Activated naive CD4-positive, alpha-beta T cell (primary cell): ENCODE results near the gene C1QTNF12.

ENCODE experiments used
- DNase-seq, 4 experiments: peaks; one replicate each; lab custom pipeline; 2025; lab: John Stamatoyannopoulos, UW

The C1QTNF12 gene

DNA sequence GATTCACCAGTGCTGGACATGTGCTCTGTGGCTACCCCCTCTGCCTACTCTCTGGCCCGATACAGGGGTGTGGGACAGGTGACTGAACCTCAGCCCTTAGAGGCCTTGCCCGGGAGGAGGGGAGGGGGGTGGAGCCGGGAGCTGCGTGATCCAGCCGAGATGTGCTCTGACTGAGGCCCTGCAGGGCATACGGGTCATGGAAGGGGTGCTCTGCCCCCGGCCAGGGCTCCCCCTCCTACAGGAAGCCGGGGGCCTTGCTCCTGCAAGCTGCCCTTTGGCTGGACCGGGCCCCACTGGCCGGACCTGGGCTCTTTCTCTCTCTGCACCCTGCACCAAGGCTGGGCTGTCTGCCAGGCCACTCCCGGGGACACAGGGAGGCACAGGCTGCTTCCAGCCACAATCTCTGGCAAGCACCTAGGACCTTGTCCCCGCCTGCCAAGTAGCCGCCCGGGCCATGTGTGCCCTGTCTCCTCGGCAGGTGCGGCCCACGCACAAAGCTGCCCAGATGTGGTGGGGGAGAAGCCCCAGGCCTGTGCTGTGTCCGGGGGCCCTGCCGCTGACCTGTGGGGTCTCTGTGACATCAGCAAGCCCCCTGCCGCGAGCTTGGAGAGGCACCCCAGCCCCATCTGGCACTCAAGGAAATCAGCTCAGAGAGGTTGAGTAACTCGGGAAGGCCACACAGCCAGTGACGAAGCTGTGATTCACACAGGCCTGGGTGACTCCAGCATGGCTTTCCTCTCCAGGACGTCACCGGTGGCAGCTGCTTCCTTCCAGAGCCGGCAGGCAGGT is 35.2 kb upstream of the C1QTNF12 start:
- no peak for DNase-seq

DNA sequence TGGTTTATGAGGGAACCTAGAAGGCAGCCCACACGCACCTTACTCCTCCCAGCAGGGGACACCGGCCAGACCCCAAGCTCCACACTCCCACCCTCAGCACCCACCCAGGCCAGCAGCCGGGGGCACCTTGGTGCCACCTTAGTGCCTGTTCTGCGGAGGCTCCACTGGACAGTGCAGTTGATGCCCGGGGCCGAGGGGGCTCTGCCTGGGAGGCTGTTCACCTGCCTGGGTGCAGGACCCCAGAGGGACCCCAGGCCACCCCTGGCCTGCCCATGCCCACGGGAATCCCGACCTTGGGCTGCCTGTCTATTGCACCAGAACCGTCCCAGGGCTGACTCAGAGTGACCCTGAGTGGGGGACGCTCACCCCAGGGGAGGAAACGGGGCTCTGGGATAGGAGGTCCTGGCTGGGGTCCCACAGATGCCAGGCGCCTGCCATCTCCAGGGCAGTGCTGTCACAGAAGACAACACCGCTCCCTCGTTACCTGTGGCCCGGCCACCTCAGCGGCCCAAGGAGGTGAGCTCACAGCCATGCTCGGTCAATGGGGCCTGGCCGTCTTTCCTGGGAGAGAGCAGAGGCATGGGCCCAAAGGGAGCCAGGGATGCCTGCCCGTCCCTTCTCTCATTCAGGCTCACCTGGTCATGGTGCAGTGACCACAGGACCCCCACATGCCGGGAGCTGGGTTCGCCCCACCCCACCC is 34.4 kb upstream of the C1QTNF12 start:
- DNase-seq: no peak

DNA sequence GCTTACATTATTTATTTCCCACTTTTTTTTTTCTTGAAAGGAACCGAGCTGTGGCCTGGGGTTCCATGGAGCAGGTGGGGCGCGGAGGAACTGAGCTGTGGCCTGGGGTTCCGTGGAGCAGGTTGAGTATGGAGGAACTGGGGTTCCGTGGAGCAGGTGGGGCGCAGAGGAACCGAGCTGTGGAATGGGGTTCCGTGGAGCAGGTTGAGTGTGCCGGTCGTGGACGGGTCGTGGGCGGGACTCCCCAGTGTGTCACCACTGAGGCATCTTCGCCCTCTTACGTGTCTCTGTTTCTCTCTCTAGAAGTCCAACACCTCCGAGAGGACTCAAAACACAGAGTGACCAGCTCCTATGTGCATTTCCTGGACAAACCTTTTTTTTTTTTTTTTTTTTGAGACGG is 32.5 kb upstream of the C1QTNF12 start:
- no peak for DNase-seq

DNA sequence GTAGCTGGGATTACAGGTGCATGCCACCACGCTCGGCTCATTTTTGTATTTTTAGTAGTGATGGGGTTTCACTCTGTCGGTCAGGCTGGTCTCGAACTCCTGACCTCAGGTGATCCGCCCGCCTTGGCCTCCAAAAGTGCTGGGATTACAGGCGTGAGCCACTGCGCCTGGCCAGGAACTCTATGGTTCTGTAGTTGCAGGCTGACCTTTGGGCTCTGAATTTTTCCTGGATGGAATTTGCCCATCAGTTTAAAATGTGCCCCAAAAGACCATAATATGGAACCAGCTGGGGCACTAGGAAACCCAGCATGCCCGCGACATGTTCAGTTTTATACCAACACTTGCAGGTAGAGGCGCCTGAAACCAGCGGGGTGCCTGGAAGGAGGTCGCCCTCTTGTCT is 32.1 kb upstream of the C1QTNF12 start:
- no peak for DNase-seq

DNA sequence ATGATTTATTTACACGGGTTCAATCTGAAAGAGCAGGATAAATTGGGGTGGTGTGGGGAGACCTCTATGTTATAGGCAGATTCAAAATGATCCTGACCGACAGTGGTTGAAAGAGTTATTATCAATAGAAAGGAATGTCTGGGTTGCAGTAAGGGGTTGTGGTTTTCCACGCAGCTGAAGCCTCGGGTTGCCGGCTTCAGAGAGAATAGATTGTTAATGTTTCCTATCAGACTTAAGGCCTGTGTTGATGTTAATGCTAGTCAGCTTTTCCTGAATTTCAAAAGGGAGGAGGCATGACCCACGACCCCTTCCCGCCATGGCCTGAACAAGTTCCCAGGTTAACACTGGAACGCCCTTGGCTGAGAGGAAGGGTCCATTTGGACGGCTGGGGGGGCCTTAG is 29.3 kb upstream of the C1QTNF12 start:
- DNase-seq: no peak

DNA sequence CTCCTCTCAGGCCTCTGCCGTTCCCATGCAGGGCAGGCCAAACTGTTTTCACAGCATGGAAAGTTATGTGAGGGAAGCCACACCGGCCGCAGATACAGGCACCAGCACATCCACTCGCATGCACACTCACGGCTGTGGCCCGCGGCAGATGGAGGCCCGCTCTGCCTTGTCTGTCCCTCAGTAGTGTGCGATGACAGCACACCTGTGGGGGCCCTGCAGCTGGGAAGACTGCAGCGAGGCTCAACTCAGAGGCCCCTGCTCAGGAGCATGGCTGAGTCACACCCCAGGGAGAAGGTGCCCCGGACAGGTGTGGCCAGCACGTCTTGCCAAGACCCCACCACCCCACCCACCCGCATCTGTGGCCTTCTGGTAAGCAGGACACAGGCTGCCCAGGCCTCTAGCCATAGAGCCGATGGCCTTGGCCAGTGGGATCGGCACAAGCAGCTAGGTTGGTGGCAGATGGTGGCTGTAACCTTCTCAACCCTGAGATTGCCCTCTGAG is 28.5 kb upstream of the C1QTNF12 start:
- no peak for DNase-seq

DNA sequence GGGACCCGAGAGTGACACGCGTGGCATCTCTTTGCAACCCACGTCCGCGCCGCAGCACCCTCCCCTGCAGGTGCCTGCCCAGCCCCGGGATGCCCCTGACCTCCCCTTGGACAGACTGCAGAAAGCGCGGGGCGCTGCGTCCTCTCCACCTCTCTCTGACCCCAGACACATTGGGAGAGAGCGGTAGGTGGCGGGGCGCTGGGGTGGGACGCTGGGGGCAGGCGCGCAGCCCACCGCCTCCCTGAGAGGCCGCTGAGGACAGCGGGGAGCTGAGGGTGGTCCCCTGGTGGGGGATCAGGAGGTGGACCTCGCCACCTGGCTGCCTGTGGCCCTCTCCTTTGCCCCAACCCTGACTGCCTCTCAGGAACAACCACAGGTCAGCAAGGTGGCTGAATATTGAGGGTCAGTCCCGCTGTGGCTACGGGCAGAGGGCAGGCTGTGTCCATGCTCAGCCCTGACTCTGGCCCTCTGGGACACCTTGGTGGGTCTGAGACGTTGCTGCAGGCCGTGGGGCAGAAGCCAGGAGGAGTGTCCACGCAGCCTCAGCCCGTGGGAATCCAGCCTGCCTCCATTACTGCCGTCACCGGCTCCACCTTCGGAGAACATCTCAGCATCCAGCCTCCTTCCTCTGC is 27.9 kb upstream of the C1QTNF12 start:
- no peak for DNase-seq

DNA sequence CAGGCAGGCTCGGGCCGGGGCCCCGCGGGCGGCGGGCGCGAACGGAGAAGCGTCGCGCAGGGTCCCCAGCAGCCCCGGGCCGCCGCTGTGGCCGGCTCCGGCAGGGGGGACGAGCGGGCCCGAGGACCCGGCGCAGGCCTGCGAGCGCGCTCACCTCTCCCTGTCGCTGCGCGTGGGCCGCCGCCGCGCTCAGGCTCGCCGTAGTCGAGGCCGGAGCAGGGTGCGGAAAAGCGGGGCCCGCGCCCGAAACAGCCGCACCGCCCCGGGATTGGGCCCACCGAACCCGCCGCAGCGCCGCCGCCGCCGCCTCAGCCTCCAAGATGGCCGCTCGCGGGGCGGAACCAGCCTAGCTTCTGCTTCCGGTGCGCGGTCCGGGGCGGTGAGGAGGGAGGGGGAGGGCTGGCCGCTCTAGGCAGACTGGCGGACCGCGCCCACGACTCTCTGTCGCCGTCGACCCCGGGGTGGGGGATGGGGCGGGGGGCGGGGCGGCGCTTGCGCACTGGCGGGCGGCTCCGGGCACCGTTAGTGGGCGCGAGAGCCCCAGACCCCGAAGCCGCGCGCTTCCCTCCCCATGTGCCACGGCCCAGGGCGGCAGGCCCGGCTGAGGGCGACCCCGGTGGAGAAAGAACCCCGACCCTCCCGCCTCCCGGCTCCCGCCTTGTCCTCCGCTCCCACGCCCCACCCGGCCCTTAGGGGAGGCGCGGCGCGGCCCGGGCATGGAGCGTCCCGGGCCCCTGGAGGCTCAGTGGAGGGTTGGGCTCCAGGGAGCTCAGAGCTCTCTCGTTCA is 27.2 kb upstream of the C1QTNF12 start, which contains the start of gene UBE2J2:
UBE2J2 (minus strand) TSS at position 343 of the 787 bp plus-strand sequence. CDS start 5,862 bp downstream, outside the sequence.
- DNase-seq: peak; percentile 86 to 92 (median 90)

DNA sequence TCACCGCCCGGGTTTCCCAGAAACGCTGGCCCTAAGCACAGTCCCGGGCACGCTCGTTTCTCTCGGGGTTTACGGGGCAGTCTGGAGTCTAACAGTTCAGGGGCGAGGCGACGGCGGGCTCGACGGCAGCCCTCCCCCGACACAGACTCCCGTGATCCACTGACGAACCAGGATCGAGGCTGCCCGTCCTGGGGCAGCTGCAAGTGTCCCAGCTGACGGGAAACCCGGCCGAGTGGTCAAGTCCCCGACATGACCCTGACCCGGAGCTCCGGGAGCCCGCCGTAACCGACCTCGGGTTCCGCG is 26.6 kb upstream of the C1QTNF12 start:
- DNase-seq: no peak

DNA sequence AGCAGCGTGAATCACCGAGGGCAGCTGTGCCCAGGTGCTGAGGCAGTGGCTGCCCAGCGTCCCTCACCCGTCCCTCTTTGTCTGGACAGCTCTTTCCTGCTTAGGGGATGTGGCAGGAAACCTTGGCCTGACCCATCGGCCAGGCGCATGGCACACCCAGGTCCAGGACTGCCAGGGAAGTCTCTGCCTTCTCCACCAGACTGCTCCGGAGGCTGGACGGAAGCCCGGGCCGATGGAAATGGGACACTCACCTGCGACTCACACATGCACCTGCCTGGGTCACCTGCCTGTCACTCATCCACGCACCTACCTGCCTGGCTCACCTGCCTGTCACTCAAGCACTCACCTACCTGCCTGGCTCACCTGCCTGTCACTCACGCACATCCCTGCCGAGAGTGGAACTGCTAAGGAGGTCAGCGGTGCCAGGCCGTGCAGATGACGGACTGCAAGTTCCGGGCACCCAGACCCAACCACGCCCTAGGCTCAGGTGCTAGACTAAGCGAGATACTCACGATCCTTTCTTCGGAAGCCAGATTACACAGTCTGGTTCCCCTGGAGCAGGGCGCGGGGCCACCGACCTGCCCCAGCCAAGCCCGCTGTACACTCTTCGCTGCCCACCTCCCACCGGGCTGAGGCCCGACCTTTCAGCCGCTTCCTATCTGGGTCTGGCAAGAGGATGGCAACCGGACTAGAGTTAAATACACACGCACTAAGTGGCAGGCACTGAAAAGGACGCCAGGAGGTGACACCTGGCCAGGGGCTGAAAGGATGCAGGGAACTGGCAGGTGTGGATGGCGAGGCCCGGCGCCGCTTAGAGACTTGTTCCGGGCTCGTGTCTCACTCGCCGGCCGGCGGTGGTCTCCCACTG is 26.1 kb upstream of the C1QTNF12 start:
- no peak for DNase-seq

DNA sequence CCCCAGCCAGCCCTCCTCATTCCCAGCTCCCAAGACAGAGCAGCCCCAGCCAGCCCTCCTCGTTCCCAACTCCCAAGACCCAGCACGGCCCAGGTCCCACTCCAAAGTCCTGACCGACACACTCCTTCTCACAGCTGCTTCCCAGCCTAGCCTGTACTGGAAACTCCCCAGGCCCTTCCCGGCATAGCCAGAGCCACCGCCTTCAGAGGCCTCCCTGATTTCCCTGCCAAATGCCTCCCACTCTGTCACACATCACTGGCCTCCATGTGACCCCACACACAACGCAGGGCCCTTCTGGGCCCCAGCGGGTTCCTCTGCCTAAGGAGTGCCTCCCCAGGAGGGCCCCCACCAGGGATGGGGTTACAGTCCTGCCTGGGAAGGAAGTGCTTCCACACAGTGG is 24.3 kb upstream of the C1QTNF12 start:
- DNase-seq: no peak

DNA sequence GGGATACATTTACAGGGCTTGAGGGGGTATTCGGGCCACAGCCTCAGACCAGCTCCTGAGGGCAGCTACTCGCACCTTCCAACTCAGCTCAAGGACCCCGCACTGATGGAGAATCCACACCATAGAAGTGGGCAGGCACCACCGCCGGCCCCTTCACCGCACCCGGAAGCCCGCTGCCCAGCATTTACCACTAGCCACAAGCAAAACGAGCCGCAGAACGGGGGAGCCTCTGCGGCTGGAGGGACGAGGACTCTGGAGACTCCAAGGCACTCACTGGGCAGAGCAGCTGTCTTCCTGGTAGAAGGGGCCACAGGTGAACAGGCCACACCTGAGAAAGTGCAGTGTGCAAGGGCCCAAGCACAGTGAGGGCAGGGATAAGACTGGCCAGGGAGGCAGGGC is 21.8 kb upstream of the C1QTNF12 start:
- no peak for DNase-seq

DNA sequence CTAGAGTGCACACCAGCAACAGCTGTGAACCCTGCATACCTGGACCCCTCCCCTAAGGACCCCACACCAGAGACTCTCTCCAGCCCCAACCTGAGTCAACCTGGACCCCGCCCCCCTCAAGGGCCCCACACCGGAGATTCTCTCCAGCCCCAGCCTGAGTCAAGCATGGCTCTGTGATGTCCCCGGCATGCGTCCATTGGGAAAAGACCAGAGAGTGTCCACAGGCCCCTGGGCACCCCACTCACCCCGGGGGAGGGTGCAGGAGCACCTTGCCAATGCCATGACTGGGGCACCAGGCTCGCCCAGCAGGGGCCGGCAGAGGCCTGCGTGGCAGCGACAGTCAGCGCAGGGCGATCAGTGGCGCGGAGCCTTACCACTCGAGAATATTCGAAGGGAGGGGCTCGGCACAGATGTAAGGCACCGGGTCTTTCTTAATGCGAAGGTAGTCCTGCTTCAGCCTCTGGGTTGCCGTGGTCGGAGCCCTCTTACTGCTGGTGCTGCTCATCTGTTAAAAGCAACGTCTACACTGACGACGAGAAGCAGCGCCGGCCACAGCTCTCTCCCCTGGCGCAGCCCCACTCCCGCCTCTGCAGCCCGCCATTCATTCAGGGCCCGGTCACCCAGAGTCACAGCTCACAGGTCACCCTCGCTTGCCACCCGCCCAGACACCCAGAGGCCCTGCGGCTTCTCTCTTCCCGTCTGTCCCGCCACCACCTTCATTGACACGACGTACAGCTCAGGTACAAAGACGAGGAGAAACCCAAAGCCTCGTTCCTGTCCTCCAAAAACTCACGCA is 21.2 kb upstream of the C1QTNF12 start:
- DNase-seq: no peak

DNA sequence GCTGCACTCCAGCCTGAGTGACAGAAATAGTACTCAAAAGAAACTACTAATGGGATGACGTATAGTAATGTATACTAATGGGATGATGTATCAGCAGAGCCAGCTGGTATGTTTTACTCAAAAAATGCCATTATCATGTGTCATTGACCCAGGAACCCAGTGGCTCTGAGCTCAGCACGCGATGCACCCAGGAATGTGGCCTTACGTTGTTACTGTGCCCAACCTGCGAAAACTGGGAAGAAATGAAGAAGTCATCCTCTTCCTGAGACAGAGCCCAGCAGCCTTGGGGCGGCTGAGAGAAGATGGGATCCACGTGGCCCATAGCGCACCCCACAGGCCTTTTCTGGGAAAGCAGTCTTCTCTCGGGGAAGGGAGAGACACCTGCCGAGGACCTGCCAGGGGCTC is 18.3 kb upstream of the C1QTNF12 start:
- no peak for DNase-seq

DNA sequence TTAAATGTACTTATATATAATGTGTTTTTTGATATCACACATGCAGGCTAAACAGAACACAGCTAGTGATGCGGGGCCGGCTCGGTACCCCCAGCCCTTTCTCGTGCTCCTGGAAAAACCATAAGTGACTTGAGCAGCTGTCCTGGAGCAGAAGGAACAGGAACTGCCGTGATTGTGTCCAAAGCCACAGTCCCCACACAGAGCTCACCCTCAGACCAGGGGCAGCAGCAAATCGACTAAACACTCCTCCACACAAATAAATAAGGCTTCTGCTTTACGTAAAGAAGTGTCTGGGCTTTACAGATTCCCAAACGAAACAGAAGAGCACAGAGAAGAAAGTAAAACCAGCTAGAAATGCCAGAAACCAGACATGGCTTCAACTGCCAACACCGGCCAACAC is 17.5 kb upstream of the C1QTNF12 start:
- DNase-seq: no peak

DNA sequence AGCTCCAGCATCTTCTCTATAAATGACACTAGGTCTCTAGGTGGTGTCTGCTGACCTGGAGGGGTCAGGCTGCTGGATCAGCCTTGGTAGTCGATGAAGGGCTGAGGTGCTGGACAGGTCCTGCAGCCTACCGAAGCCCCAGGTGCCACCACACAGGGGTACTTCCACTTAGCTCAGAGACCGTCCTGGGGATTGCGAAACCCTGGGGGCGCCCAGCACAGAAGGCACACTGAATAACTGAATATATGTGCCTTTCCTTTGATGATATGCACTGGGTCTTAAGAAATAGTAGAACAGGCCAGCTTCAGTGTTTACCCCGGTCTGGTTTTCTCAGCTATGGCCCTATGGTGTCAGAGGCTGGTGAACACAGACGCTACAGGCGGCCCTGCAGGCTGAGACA is 16.2 kb upstream of the C1QTNF12 start:
- DNase-seq: no peak

DNA sequence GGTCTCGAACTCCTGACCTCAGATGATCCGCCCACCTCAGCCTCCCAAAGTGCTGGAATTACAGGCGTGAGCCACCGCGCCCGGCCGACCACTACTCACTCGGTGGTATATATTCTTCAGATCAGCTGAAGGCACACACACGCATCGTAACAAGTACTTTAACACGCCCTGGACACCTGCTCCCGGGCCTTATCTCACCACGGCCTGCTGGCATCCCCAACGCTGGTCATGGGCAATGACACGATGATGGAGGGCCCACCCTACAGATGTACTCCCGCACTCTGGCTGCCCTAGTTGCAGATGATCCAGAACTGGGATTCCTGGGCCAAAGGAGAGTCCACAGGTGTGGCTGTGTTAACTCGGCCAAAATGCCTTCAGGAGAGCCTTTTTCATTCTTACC is 15.5 kb upstream of the C1QTNF12 start:
- no peak for DNase-seq

DNA sequence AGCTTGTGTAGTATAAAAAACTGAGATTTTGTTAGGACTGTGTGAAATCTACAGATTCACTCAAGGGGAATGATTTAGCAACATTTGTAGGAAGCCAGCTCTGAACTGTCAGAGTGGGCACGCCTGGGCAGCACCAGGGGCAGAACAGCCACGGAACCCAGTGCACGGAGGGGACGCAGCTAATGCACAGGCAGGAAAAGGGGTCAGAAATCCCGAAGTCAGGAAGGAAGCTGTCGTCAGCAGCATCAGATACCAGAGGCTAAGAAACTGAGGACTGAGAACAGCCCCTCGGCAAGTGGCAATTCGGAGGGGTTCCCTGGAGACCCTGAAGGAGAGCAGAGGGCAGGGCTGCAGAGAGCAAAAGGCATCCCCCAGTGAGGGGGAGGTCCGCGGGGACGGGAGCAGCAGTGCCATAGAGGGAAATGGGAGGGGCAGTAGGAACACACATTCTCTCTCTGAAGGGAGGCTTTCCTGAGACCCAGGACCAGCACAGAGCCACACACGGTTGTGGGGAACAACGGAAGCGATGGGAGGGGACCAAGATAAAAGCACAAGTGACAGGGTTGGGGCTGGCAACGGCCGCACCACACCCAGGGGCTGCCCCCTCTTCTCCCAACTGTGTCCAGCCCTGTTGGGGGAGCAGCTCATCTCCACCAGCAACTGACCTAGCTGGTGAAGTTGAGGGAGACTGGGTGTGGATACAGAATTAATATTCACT is 14.5 kb upstream of the C1QTNF12 start:
- no peak for DNase-seq

DNA sequence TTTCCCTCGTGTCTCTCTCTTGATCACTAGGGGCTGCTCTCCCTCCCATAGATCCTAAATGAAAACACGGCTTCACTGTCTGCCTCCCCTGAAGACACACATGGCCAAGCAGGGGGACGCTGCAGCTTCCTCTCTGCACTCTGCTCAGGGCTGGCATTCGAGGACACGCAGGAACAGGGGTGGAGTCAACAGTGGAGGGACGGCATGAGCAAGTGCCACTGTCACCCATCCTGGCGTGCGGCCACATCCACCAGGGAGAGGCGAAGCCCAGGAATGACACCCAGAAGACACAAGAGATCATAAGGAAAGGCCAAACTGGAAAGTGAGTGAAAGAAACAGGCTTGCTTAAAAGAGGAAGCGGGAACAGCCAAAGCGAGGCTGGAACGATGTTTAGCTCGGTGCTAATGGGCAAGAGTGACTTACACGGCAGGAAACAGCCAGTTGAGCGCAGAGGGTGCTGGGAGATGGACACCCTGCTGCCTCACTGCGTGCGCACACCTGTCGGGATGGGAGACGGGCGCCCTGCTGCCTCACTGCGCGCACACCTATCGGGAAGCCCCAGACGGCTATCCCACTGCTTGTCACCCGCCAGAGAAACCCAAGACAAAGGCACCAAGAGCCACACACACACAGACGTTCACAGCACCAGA is 13.6 kb upstream of the C1QTNF12 start:
- DNase-seq: no peak
